ENCODE results near the gene GRID1.
"Not testable (repeated sequence)": the region's sequence is repeated elsewhere in the genome, so short reads cannot be mapped to it uniquely, and the experiment has no call there.

GRID1 gene

GRCh38 chr10:85891472-85891871 is 475.1 kb downstream of the GRID1 start:
- no peak for DNase-seq

- DNase-seq, result no peak
Observed at GRCh38 chr10:85888559-85888958, 478.0 kb downstream of the GRID1 start.

- no peak for DNase-seq
Observed at GRCh38 chr10:85888004-85888403, 478.6 kb downstream of the GRID1 start.

GRCh38 chr10:85874208-85874607 is 492.4 kb downstream of the GRID1 start:
- no peak for DNase-seq

GRCh38 chr10:85873063-85873462 is 493.5 kb downstream of the GRID1 start:
- DNase-seq, result no peak

- no peak for DNase-seq
Observed at GRCh38 chr10:85868627-85869499, 497.7 kb downstream of the GRID1 start.

- no peak for DNase-seq
Observed at GRCh38 chr10:85864868-85865526, 501.6 kb downstream of the GRID1 start.

GRCh38 chr10:85864173-85864549 is 502.4 kb downstream of the GRID1 start:
- no peak for DNase-seq

GRCh38 chr10:85863301-85864172 is 503.1 kb downstream of the GRID1 start:
- DNase-seq, result no peak

GRCh38 chr10:85862771-85863170 is 503.8 kb downstream of the GRID1 start:
- DNase-seq, result no peak

GRCh38 chr10:85861513-85862197 is 504.9 kb downstream of the GRID1 start:
- no peak for DNase-seq

GRCh38 chr10:85859859-85860258 is 506.7 kb downstream of the GRID1 start:
- no peak for DNase-seq

- no peak for DNase-seq
Observed at GRCh38 chr10:85858776-85859515, 507.6 kb downstream of the GRID1 start.

- no peak for DNase-seq
Observed at GRCh38 chr10:85857791-85858190, 508.8 kb downstream of the GRID1 start.

- no peak for DNase-seq
Observed at GRCh38 chr10:85857305-85857704, 509.3 kb downstream of the GRID1 start.

- no peak for DNase-seq
Observed at GRCh38 chr10:85851934-85852333, 514.7 kb downstream of the GRID1 start.

GRCh38 chr10:85851325-85851724 is 515.3 kb downstream of the GRID1 start:
- DNase-seq, result no peak

- no peak for DNase-seq
Observed at GRCh38 chr10:85850736-85851135, 515.9 kb downstream of the GRID1 start.

GRCh38 chr10:85849315-85849714 is 517.3 kb downstream of the GRID1 start:
- DNase-seq, result peak; percentile 16

GRCh38 chr10:85848756-85849155 is 517.8 kb downstream of the GRID1 start:
- DNase-seq, result no peak

GRCh38 chr10:85847085-85847484 is 519.5 kb downstream of the GRID1 start:
- no peak for DNase-seq

- DNase-seq, result not testable (repeated sequence)
Observed at GRCh38 chr10:85838660-85839059, 527.9 kb downstream of the GRID1 start.
